AG04449 (cell line): Measurements from ENCODE around the gene PPP2R5E.

Experiments used
- CTCF ChIA-PET: fragments of 350-600 bp; formaldehyde crosslinking; extraction: SDS; loops from one replicate; lab custom pipeline; 2021; ENCODE audit warnings: antibody characterized with exemption; lab: Yijun Ruan, JAX
- POLR2A ChIA-PET: fragments of 400-600, 350-600 bp; formaldehyde crosslinking; extraction: SDS; loops from one replicate; lab custom pipeline; 2020; ENCODE audit warnings: antibody characterized with exemption, inconsistent platforms; lab: Yijun Ruan, JAX
- DNase-seq: peaks from one replicate; pipeline ENCODE4 v3.0.0-alpha.2; 2010; ENCODE audit warnings: low read depth, low spot score
- H3K4me3 ChIP-seq: 2 replicates; pipeline ENCODE4 v1.5.1; 2011; ENCODE audit warnings: low read depth, mild to moderate bottlenecking, control low read depth, low read length
- CTCF ChIP-seq: IDR thresholded peaks from one replicate; pipeline ENCODE4 v1.5.1; 2011; ENCODE audit warnings: mild to moderate bottlenecking, moderate library complexity, low read length, control low read depth, inconsistent platforms; ENCODE audit not compliant: insufficient read depth; ENCODE audit errors: missing control alignments

The PPP2R5E gene

DNA sequence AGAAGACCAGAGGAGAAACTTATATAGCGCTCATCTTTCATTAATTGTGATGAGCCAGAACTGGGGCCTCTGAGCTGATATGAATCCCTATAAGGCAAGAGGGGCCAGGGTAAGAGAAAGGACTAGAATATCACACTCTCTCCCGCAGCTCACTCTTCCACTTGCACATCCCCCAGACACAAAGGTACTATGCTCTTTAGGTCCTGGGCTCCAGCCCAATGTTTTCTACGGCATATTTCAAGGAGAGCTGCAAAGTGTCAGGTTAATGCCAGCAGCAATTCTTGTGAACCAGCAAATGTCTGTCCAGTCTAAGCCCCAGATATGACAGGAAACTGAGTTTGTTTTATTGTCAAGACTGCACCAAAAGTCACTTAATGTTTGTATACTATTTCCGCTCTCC, 29.4 kb downstream of the PPP2R5E start:
- no peak for DNase-seq
- TF ChIP-seq CTCF = no peak
- no peak overlapping the region for H3K4me3 ChIP-seq
- CTCF ChIA-PET = no interaction called here
- POLR2A ChIA-PET = no interaction called here

DNA sequence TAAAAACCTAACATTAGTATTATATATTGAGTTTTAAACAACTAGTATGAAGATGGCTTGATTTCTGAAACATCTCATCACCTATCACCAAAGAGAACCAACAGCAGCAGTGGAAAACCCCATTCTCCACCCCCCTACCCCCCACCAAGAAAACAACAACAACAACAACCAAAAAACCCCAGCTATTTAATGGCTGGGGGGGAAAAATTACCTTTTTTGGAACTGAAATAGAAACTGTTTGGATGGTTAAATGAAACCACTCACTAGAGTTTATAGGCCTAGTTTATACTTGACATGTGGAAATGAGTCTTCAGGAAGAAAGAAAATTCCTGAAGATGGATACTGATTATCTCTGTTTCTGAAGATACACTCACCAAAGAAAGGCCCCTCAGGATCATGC, 30.3 kb downstream of the PPP2R5E start:
- ChIA-PET CTCF (no interaction called here), POLR2A (interaction anchor here (0.7 kb wide), 1 partner anchor 20 kb away, joined by 3 read pairs; no protein-coding TSS in a partner anchor)
- no peak for TF ChIP-seq CTCF
- H3K4me3 ChIP-seq = no peak overlapping the region
- no peak for DNase-seq

DNA sequence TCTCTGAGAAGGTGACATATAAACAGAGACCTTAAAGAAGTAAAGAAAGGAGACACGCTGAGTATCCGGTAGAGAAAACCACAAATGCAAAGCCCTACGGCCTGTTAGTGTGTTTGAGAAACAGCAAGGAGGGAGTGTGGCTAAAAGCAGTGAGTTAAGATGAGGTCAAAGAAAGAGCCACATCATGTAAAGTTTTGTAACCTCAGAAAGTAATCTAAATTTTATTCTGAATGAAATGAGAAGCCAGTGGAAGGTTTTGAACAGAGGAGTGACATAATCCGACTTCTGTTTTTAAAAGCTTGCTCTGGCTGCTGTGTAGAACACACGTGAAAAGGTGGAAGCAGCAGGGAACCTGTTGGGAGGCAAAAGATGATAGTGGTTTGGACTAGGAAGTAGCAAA, 32.6 kb downstream of the PPP2R5E start:
- no peak for DNase-seq
- ChIA-PET POLR2A (no interaction called here), CTCF (interaction anchor here (1.0 kb wide), 1 partner anchor 121 kb away, joined by 3 read pairs; no protein-coding TSS in a partner anchor)
- no peak overlapping the region for H3K4me3 ChIP-seq
- no peak for TF ChIP-seq CTCF

- ChIA-PET CTCF (interaction anchor here (1.0 to 1.2 kb wide), 2 partner anchors 13 to 15 kb away, joined by 4 read pairs; no protein-coding TSS in a partner anchor), POLR2A (no interaction called here)
- no peak for DNase-seq
- no peak overlapping the region for H3K4me3 ChIP-seq
- no peak for TF ChIP-seq CTCF
These were observed 35.1 kb downstream of the PPP2R5E start for GRCh38 chr14:63508033-63508432.

GRCh38 chr14:63504648-63505047, 38.5 kb downstream of the PPP2R5E start:
- TF ChIP-seq CTCF = no peak
- DNase-seq = no peak
- ChIA-PET POLR2A (interaction anchor here (0.6 kb wide), 1 partner anchor 11 kb away, joined by 3 read pairs; no protein-coding TSS in a partner anchor), CTCF (interaction anchor here (1.0 kb wide), 1 partner anchor 116 kb away, joined by 3 read pairs; no protein-coding TSS in a partner anchor)
- H3K4me3 ChIP-seq = no peak overlapping the region

DNA sequence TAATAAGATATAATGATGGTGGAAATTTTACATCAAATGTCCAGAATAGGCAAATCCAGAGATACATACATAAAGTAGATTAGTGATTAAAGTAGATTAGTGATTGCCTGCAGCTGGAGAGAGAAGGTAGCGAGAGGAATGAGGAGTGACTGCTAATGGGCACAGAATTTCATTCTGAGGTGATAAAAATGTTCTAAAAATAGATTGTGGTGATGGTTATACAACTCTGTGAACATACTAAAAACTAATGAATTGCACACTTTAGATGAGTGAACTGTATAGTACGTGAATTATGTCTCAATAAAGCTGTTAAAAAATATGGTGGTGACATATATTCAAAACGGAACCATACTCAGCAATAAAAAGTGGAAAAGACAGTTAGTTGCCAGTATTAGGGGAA, 41.7 kb downstream of the PPP2R5E start:
- TF ChIP-seq CTCF = no peak
- ChIA-PET CTCF (no interaction called here), POLR2A (no interaction called here)
- no peak overlapping the region for H3K4me3 ChIP-seq
- no peak for DNase-seq
